ENCODE data around the gene ZNF654.

GRCh38 chr3:88082854-88083253 is 23.8 kb downstream of the ZNF654 start:
- TF ChIP-seq EZH2 (IDR thresholded peaks at IDR 0.05; ENCODE audit: insufficient read depth, low read length) (no peak), CTCF (IDR thresholded peaks at IDR 0.05; ENCODE audit: insufficient read depth, low read depth, low read length) (no peak)

Measured in astrocyte (in vitro differentiated cells and primary cell).